Hair follicle dermal papilla cell (primary cell): ENCODE data around the gene ERAL1. TPM values are rescaled to one million over a fixed set of nuclear protein-coding genes. Genes with fewer than 3 reads are reported as not detected.

Experiments
- small RNA-seq: library from RNA; depleted of rRNA; stranded (forward); fragments of <200 nt; gene quantifications from one replicate; pipeline ENCODE3, GENCODE V24; 2012
- total RNA-seq: library from RNA; depleted of rRNA; stranded (reverse); fragments of >200 nt; gene quantifications from 2 replicates; pipeline ENCODE4 v1.2.3, GENCODE V29; 2012

ERAL1 gene
- total RNA-seq, result 41.9 and 45.8 TPM in 2 replicates

GRCh38 chr17:28854457-28855335 lies at the start of gene ERAL1:
Gene ERAL1, plus strand, starts transcription at chr17:28855016. Its CDS starts 19 bp downstream, at chr17:28855035.

DNA sequence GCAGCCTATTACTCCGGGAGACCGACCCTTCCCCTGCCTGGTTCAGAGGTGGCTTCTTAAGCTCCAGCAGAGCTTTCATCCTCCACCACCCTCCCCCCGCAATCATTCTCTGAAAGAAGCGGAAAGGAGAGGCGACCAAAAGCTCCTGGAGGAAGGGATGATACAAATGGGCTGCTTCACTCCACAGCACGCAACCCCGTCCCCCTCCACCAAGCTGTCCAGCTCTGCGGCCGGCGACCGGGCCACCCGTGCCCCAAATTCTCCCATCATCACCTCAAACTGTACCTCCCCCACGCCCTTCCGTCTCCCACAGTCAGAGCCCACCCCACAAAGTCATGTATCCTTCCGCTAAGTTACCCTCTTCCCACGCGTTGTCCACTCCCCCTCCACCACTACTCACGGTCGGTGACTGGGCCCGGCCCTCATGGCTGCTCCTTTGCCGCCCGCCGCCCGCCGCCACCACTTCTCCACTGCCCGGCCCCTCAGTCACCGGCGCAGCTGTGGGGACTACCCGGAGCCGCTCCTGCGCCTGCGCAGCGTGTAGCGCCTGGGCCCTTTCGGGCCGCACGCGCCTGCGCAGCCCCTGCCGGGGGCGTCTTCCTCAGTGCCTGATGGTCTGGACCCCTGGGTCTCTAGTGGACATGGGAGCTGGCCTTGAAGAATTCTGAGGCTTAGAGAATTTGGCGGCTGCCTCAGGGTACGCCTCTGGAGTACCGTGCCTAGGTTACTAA lies 12.4 kb upstream of the ERAL1 start, which contains the start of gene FAM222B:
Gene FAM222B (minus strand): TSS at position 509 of the 731 bp plus-strand sequence. CDS start 76,123 bp downstream, outside the sequence.

GRCh38 chr17:28896884-28897768 lies 42.3 kb downstream of the ERAL1 start, which contains the start of gene FLOT2:
Gene FLOT2, minus strand, starts transcription at chr17:28897733. Its CDS starts 159 bp downstream, at chr17:28897574.

GRCh38 chr17:28902819-28903545 lies 48.2 kb downstream of the ERAL1 start, which contains the start of gene DHRS13:
Gene DHRS13, minus strand, starts transcription at chr17:28903079. Its CDS starts 135 bp downstream, at chr17:28902944.

Small RNA genes lying within 50 kb of the gene (small RNA-seq; reads per million reads assigned to genes)
- not detected for gene RF00019

Other genes starting within 250 kb of the ERAL1 start
- gene RSKR, start 240.8 kb upstream of the ERAL1 start, total RNA-seq, result 2.1 and 4.7 TPM in 2 replicates
- 163 and 173 TPM in 2 replicates for gene BLTP2, start 209.9 kb upstream of the ERAL1 start, total RNA-seq
- 35.2 and 39.1 TPM in 2 replicates for gene SDF2, start 193.1 kb upstream of the ERAL1 start, total RNA-seq
- 58.0 and 67.8 TPM in 2 replicates for gene SUPT6H, start 192.8 kb upstream of the ERAL1 start, total RNA-seq
- 0.65 and 1.9 TPM in 2 replicates for gene PROCA1, start 143.1 kb upstream of the ERAL1 start, total RNA-seq
- gene RAB34, start 137.1 kb upstream of the ERAL1 start, total RNA-seq, result 186 and 192 TPM in 2 replicates
- 245 and 263 TPM in 2 replicates for gene RPL23A, start 135.0 kb upstream of the ERAL1 start, total RNA-seq
- gene TLCD1, start 128.8 kb upstream of the ERAL1 start, total RNA-seq, result 3.9 and 4.9 TPM in 2 replicates
- 5.2 TPM in 2 replicates for gene NEK8, start 126.2 kb upstream of the ERAL1 start, total RNA-seq
- 36.6 and 39.3 TPM in 2 replicates for gene TRAF4, start 111.0 kb upstream of the ERAL1 start, total RNA-seq
- gene FAM222B, start 12.2 kb upstream of the ERAL1 start, total RNA-seq, result 6.8 and 7.3 TPM in 2 replicates
- gene FLOT2, start 42.7 kb downstream of the ERAL1 start, total RNA-seq, result 44.1 and 45.8 TPM in 2 replicates
- 1.5 and 2.9 TPM in 2 replicates for gene DHRS13, start 48.1 kb downstream of the ERAL1 start, total RNA-seq
- gene PHF12, start 96.5 kb downstream of the ERAL1 start, total RNA-seq, result 39.2 and 41.4 TPM in 2 replicates
- not detected in 2 replicates for gene SEZ6, start 151.0 kb downstream of the ERAL1 start, total RNA-seq
- 2.6 and 3.4 TPM in 2 replicates for gene PIPOX, start 188.1 kb downstream of the ERAL1 start, total RNA-seq